NOMO-1 treated with DMSO at 0.1 percent for 48 hours (cell line): ENCODE data around the gene HOXB8.

Experiments
- DNase-seq: peaks from one replicate; lab custom pipeline; 2025; ENCODE audit not compliant: unreplicated experiment; lab: John Stamatoyannopoulos, UW

HOXB8 gene

DNA sequence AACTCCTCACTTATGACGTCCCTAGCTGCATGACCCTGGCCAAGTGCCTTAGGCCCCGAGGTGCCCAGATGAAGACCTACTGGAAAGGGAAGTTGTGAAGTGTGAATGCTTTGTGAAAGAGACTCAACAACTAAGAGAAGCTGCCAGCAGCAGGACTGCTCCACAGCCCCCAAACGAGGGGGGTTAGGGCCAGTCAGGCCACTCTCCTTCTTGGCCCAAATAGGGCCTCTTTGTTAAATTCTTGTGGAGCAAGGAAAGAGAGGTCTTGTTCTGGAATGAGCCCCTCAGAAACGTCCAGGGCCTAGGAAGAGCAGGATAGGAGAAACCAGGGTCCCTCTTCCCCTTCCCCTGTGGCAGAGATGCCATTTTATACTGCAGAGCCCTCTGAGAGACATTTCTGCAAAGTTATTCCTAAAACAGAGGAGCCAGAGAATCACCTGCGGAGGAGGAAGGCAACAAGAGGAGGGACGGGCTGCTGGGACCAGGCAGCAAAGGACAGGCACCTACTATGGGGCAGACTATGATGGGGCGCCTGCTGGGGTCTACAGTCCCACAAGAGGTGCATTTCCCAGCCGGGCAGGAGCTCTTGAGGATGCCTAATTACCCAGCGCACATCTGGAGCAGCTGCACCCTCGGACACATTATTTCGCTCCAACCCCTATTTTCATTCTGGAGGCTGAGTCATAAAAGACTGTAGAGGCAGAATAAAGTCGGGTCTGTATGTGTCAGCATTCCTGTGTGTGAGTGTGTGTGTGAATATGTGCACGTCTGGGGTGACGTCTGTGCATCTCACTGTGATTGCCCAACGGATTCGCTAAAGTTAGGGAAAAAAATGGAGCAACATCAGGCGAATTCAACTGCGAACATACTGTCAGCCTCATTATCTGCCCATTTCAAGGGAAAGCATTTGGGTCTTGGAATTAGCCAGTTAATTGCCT lies 22.5 kb upstream of the HOXB8 start:
- DNase-seq, result no peak

GRCh38 chr17:48636177-48637018 lies 21.3 kb upstream of the HOXB8 start:
- DNase-seq, result peak; percentile 54

- DNase-seq, result no peak
Measured at GRCh38 chr17:48634493-48635208, 19.6 kb upstream of the HOXB8 start.

GRCh38 chr17:48633266-48633677 lies 18.2 kb upstream of the HOXB8 start:
- DNase-seq, result no peak

- no peak for DNase-seq
Measured at GRCh38 chr17:48632579-48633265, 17.6 kb upstream of the HOXB8 start.

DNA sequence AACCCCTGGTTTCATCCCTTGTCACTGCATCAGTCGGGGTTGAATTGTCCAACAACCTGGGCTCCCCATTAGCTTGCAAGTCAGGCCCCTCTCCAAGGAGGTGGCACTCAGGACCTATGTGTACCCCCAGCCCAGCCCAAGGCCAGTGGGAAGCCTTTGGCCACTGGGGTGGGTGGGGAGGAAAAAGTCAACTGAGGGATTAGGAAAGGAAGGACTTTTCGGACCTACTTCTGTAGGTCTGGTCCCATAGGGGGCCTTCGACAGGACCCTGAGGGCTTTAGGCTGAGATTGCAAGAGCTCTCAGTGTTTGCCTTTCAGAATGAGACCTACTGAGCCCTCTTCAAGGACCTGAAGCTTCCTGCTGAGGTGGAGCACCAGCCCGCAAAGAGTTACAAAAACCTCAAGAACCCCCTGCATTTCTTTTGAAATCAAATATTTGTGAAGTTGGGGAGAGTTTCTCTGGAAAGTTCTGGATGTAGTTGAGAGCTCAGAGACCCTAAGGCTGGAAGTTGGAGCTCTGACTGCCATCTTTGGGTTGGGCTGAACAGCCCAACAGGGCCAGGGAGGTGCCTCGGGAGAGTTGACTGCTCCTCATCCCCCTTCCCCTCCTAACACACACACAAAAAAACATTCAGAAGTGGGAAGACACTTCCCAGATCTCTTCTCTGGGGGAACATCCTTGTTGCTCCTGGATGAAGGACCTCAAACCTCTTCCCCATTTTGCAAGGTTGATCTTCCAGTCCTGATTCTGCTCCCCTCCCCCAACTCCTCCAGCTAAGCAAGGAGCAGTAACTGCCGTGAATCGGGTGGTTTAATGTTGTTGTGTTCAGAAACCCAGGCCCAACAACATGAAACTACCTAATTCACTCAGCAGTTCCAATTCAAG lies 16.8 kb upstream of the HOXB8 start:
- DNase-seq, result no peak

- no peak for DNase-seq
Measured at GRCh38 chr17:48630925-48631692, 16.0 kb upstream of the HOXB8 start.

- DNase-seq, result no peak
Measured at GRCh38 chr17:48630009-48630924, 15.2 kb upstream of the HOXB8 start.

- no peak for DNase-seq
Measured at GRCh38 chr17:48629411-48629759, 14.3 kb upstream of the HOXB8 start.

GRCh38 chr17:48628649-48629410 lies 13.7 kb upstream of the HOXB8 start:
- DNase-seq, result peak; percentile 34

- no peak for DNase-seq
Measured at GRCh38 chr17:48627623-48628521, 12.8 kb upstream of the HOXB8 start.

GRCh38 chr17:48627118-48627597 lies 12.1 kb upstream of the HOXB8 start:
- no peak for DNase-seq

DNA sequence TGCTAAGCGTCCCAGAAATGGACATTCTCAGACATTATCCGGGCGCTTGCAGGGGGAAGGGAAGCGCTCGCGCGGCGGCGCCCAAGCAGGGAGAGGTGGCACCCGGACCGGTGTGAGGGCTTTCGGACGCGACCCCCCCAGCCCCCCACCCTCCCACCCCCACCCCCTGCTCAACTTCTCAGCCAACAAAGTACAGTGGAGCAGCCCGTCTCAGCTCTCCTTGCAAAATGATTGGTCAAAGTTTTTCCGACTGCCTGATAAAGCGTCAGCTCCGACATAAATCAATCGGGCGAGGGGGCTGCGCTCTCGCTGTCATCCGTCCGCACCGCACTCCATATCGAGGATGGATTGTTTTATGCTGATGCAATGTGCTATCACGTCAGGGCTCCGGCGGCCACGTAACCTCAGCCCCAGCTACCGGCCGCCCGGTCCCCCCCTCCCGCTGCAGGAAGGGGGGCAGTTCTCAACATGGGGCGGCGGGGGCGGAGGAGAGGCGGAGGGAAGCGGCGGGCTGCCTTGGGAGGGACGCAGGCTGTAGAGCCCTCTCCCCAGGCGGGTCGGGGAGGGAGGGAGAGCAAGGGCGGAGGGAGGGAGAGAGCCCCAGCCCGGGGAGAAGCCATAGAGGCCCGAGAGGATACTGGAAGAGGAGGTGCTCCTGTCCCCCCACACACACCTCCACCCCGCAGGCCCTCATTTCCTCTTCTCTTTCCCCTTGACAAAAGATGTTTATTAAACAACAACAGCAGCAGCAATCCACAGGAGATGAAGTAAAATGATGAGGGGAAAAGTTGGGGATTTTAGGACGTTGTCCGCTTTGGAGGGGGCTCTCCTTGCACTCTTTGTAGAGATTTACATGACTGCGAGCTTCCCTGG lies 11.4 kb upstream of the HOXB8 start, which contains the start of gene HOXB9:
Gene HOXB9, minus strand, starts transcription at position 114 of the 873 bp plus-strand sequence. Its CDS starts 89 bp downstream, at position 25.
- DNase-seq, result no peak

GRCh38 chr17:48625495-48626244 lies 10.6 kb upstream of the HOXB8 start:
- DNase-seq, result peak; percentile 17
